ENCODE measurements around the gene ATP5MK. TPM values are rescaled to one million over a fixed set of nuclear protein-coding genes. Genes with fewer than 3 reads are reported as not detected.

The ATP5MK gene
- polyA plus RNA-seq, result 290 TPM
- long read RNA-seq, donor 1, transcript ATP5MD-201 (4 exons, 364 nt), result major isoform, 98 of 107 reads
- long read RNA-seq, donor 1, partial matches to known transcripts, result 7 of 107 reads
- long read RNA-seq, donor 1, other reads (novel, unspliced or antisense), result 0 of 107 reads
- long read RNA-seq, donor 2, transcript ATP5MD-201 (4 exons, 364 nt), result major isoform, 235 of 277 reads
- long read RNA-seq, donor 2, transcript ATP5MD-204 (5 exons, 626 nt), result minor isoform, 7 of 277 reads
- long read RNA-seq, donor 2, partial matches to known transcripts, result 32 of 277 reads
- long read RNA-seq, donor 2, other reads (novel, unspliced or antisense), result 0 of 277 reads
- long read RNA-seq, donor 3, result 0 reads
- long read RNA-seq, donor 4, transcript ATP5MD-201 (4 exons, 364 nt), result major isoform, 20 of 21 reads
- long read RNA-seq, donor 4, partial matches to known transcripts, result 0 of 21 reads
- long read RNA-seq, donor 4, other reads (novel, unspliced or antisense), result 0 of 21 reads
- long read RNA-seq, donor 5, transcript ATP5MD-201 (4 exons, 364 nt), result major isoform, 136 of 149 reads
- long read RNA-seq, donor 5, transcript ATP5MD-204 (5 exons, 626 nt), result minor isoform, 5 of 149 reads
- long read RNA-seq, donor 5, partial matches to known transcripts, result 7 of 149 reads
- long read RNA-seq, donor 5, other reads (novel, unspliced or antisense), result 0 of 149 reads
- long read RNA-seq, donor 6, transcript ATP5MD-201 (4 exons, 364 nt), result major isoform, 143 of 182 reads
- long read RNA-seq, donor 6, transcript ATP5MD-204 (5 exons, 626 nt), result minor isoform, 7 of 182 reads
- long read RNA-seq, donor 6, partial matches to known transcripts, result 26 of 182 reads
- long read RNA-seq, donor 6, other reads (novel, unspliced or antisense), result 5 of 182 reads
- long read RNA-seq, donor 7, transcript ATP5MD-201 (4 exons, 364 nt), result major isoform, 113 of 130 reads
- long read RNA-seq, donor 7, partial matches to known transcripts, result 13 of 130 reads
- long read RNA-seq, donor 7, other reads (novel, unspliced or antisense), result 0 of 130 reads
- long read RNA-seq, donor 8, transcript ATP5MD-204 (5 exons, 626 nt), result minor isoform, 8 of 390 reads
- long read RNA-seq, donor 8, transcript ATP5MD-201 (4 exons, 364 nt), result major isoform, 345 of 390 reads
- long read RNA-seq, donor 8, partial matches to known transcripts, result 33 of 390 reads
- long read RNA-seq, donor 8, other reads (novel, unspliced or antisense), result 0 of 390 reads
- long read RNA-seq, donor 9, transcript ATP5MD-203 (4 exons, 635 nt), result minor isoform, 6 of 307 reads
- long read RNA-seq, donor 9, transcript ATP5MD-204 (5 exons, 626 nt), result minor isoform, 6 of 307 reads
- long read RNA-seq, donor 9, transcript ATP5MD-201 (4 exons, 364 nt), result major isoform, 258 of 307 reads
- long read RNA-seq, donor 9, partial matches to known transcripts, result 26 of 307 reads
- long read RNA-seq, donor 9, other reads (novel, unspliced or antisense), result 8 of 307 reads
- long read RNA-seq, donor 10, transcript ATP5MD-201 (4 exons, 364 nt), result major isoform, 277 of 305 reads
- long read RNA-seq, donor 10, transcript ATP5MD-204 (5 exons, 626 nt), result minor isoform, 6 of 305 reads
- long read RNA-seq, donor 10, partial matches to known transcripts, result 16 of 305 reads
- long read RNA-seq, donor 10, other reads (novel, unspliced or antisense), result 5 of 305 reads
- long read RNA-seq, donor 11, transcript ATP5MD-201 (4 exons, 364 nt), result major isoform, 156 of 175 reads
- long read RNA-seq, donor 11, partial matches to known transcripts, result 15 of 175 reads
- long read RNA-seq, donor 11, other reads (novel, unspliced or antisense), result 0 of 175 reads

- Histone ChIP-seq H3K36me3 (ENCODE audit: control insufficient read depth, insufficient read depth, low read length) (peaks cover 33% of the 10 kb centered on the region), H3K9me3 (ENCODE audit: control insufficient read depth, low read depth, low read length) (no peaks in the 10 kb centered on the region), H3K27me3 (ENCODE audit: control insufficient read depth, insufficient read depth, low read length) (no peaks in the 10 kb centered on the region), H3K4me3 (ENCODE audit: low read length) (peak within 1 kb of the TSS; percentile 90), H3K4me1 (ENCODE audit: control insufficient read depth, insufficient read depth, low read length) (peaks cover 6% of the 10 kb centered on the region), H3K27ac (ENCODE audit: low read length) (peak within 1 kb of the TSS; percentile 69)
- 20% methylated on average over 1 of the region's 56 CpGs for WGBS (ENCODE audit: insufficient coverage, low lambda C conversion rate)
- peak; percentile 98 to 99 for DNase-seq
Observed at GRCh38 chr10:103396067-103396788, at the start of gene ATP5MK, which contains the start of gene PDCD11. ATP5MK (minus strand) TSS chr10:103396475; CDS start chr10:103392457, 4,018 bp downstream. PDCD11 (plus strand) TSS chr10:103396626; CDS start chr10:103398427, 1,801 bp downstream.

- WGBS (ENCODE audit: insufficient coverage, low lambda C conversion rate), result 100% methylated on average over 1 of the region's 9 CpGs
- no peak for DNase-seq
- Histone ChIP-seq H3K27ac (ENCODE audit: low read length) (no peak overlapping the region), H3K27me3 (ENCODE audit: control insufficient read depth, insufficient read depth, low read length) (no peaks in the 10 kb centered on the region), H3K4me3 (ENCODE audit: low read length) (no peak overlapping the region), H3K36me3 (ENCODE audit: control insufficient read depth, insufficient read depth, low read length) (peaks cover 81% of the 10 kb centered on the region), H3K9me3 (ENCODE audit: control insufficient read depth, low read depth, low read length) (no peaks in the 10 kb centered on the region), H3K4me1 (ENCODE audit: control insufficient read depth, insufficient read depth, low read length) (no peaks in the 10 kb centered on the region)
Observed at GRCh38 chr10:103445366-103445765, 49.1 kb upstream of the ATP5MK start.

GRCh38 chr10:103444478-103444877, 48.2 kb upstream of the ATP5MK start:
- Histone ChIP-seq H3K4me3 (ENCODE audit: low read length) (no peak overlapping the region), H3K27ac (ENCODE audit: low read length) (no peak overlapping the region), H3K4me1 (ENCODE audit: control insufficient read depth, insufficient read depth, low read length) (no peaks in the 10 kb centered on the region), H3K36me3 (ENCODE audit: control insufficient read depth, insufficient read depth, low read length) (peaks cover 87% of the 10 kb centered on the region), H3K9me3 (ENCODE audit: control insufficient read depth, low read depth, low read length) (no peaks in the 10 kb centered on the region), H3K27me3 (ENCODE audit: control insufficient read depth, insufficient read depth, low read length) (no peaks in the 10 kb centered on the region)
- WGBS (ENCODE audit: insufficient coverage, low lambda C conversion rate), result no CpG with 5 or more reads among the region's 10 CpGs
- DNase-seq, result no peak

- Histone ChIP-seq H3K4me3 (ENCODE audit: low read length) (no peak overlapping the region), H3K36me3 (ENCODE audit: control insufficient read depth, insufficient read depth, low read length) (peaks cover 86% of the 10 kb centered on the region), H3K27ac (ENCODE audit: low read length) (no peak overlapping the region), H3K27me3 (ENCODE audit: control insufficient read depth, insufficient read depth, low read length) (no peaks in the 10 kb centered on the region), H3K9me3 (ENCODE audit: control insufficient read depth, low read depth, low read length) (no peaks in the 10 kb centered on the region), H3K4me1 (ENCODE audit: control insufficient read depth, insufficient read depth, low read length) (no peaks in the 10 kb centered on the region)
- 100% methylated on average over 2 of the region's 23 CpGs for WGBS (ENCODE audit: insufficient coverage, low lambda C conversion rate)
- DNase-seq, result no peak
Observed at GRCh38 chr10:103443475-103444185, 47.4 kb upstream of the ATP5MK start.

- H3K9me3 ChIP-seq (ENCODE audit: control insufficient read depth, low read depth, low read length), result no peaks in the 10 kb centered on the region
- no peak overlapping the region for H3K4me3 ChIP-seq (ENCODE audit: low read length)
- H3K36me3 ChIP-seq (ENCODE audit: control insufficient read depth, insufficient read depth, low read length), result peaks cover 94% of the 10 kb centered on the region
- WGBS (ENCODE audit: insufficient coverage, low lambda C conversion rate), result 100% methylated on average over 1 of the region's 13 CpGs
- DNase-seq, result no peak
- no peak overlapping the region for H3K27ac ChIP-seq (ENCODE audit: low read length)
- no peaks in the 10 kb centered on the region for H3K27me3 ChIP-seq (ENCODE audit: control insufficient read depth, insufficient read depth, low read length)
- H3K4me1 ChIP-seq (ENCODE audit: control insufficient read depth, insufficient read depth, low read length), result no peaks in the 10 kb centered on the region
Observed at GRCh38 chr10:103442031-103442461, 45.8 kb upstream of the ATP5MK start.

GRCh38 chr10:103441611-103442010, 45.3 kb upstream of the ATP5MK start:
- no peak for DNase-seq

GRCh38 chr10:103441206-103441605, 44.9 kb upstream of the ATP5MK start:
- Histone ChIP-seq H3K27me3 (ENCODE audit: control insufficient read depth, insufficient read depth, low read length) (no peaks in the 10 kb centered on the region), H3K9me3 (ENCODE audit: control insufficient read depth, low read depth, low read length) (no peaks in the 10 kb centered on the region), H3K36me3 (ENCODE audit: control insufficient read depth, insufficient read depth, low read length) (peaks cover 94% of the 10 kb centered on the region), H3K4me3 (ENCODE audit: low read length) (no peak overlapping the region), H3K27ac (ENCODE audit: low read length) (no peak overlapping the region), H3K4me1 (ENCODE audit: control insufficient read depth, insufficient read depth, low read length) (no peaks in the 10 kb centered on the region)
- WGBS (ENCODE audit: insufficient coverage, low lambda C conversion rate), result no CpG with 5 or more reads among the region's 8 CpGs
- DNase-seq, result no peak

More at GRCh38 chr10:103441611-103442010, 45.3 kb upstream of the ATP5MK start:
- Histone ChIP-seq H3K9me3 (ENCODE audit: control insufficient read depth, low read depth, low read length) (no peaks in the 10 kb centered on the region), H3K4me3 (ENCODE audit: low read length) (no peak overlapping the region), H3K27ac (ENCODE audit: low read length) (no peak overlapping the region), H3K27me3 (ENCODE audit: control insufficient read depth, insufficient read depth, low read length) (no peaks in the 10 kb centered on the region), H3K4me1 (ENCODE audit: control insufficient read depth, insufficient read depth, low read length) (no peaks in the 10 kb centered on the region), H3K36me3 (ENCODE audit: control insufficient read depth, insufficient read depth, low read length) (peaks cover 94% of the 10 kb centered on the region)
- WGBS (ENCODE audit: insufficient coverage, low lambda C conversion rate), result no CpG with 5 or more reads among the region's 8 CpGs

- Histone ChIP-seq H3K4me1 (ENCODE audit: control insufficient read depth, insufficient read depth, low read length) (no peaks in the 10 kb centered on the region), H3K27me3 (ENCODE audit: control insufficient read depth, insufficient read depth, low read length) (no peaks in the 10 kb centered on the region), H3K27ac (ENCODE audit: low read length) (no peak overlapping the region), H3K9me3 (ENCODE audit: control insufficient read depth, low read depth, low read length) (no peaks in the 10 kb centered on the region), H3K36me3 (ENCODE audit: control insufficient read depth, insufficient read depth, low read length) (peaks cover 93% of the 10 kb centered on the region), H3K4me3 (ENCODE audit: low read length) (no peak overlapping the region)
- 100% methylated on average over 1 of the region's 14 CpGs for WGBS (ENCODE audit: insufficient coverage, low lambda C conversion rate)
- DNase-seq, result no peak
Observed at GRCh38 chr10:103440416-103440815, 44.1 kb upstream of the ATP5MK start.

Measured in large intestine (tissue), 12 donors.